Keratinocyte (primary cell): ENCODE results near the gene PLEKHJ1. TPM values are rescaled to one million over a fixed set of nuclear protein-coding genes. Genes with fewer than 3 reads are reported as not detected.

Source experiments
- DNase-seq: peaks from one replicate; pipeline ENCODE4 v3.0.0-alpha.2; 2011; ENCODE audit warnings: low read depth, missing footprints, low spot score
- FAIRE-seq: peaks from 2 replicates; lab custom pipeline; 2011; peaks lifted over from hg19 to GRCh38; lab: Jason Lieb, UNC
- H2AFZ ChIP-seq: 2 replicates; pipeline ENCODE4 v1.6.0; 2012; ENCODE audit warnings: low read length, control low read depth, inconsistent platforms; ENCODE audit not compliant: control insufficient read depth
- H3K27ac ChIP-seq: 2 replicates; pipeline ENCODE4 v1.5.1; 2011; ENCODE audit warnings: low read length; ENCODE audit not compliant: control insufficient read depth, insufficient read depth
- H3K27me3 ChIP-seq: 3 replicates; pipeline ENCODE4 v1.6.0; 2011; ENCODE audit warnings: low read length; ENCODE audit not compliant: control insufficient read depth, insufficient read depth; ENCODE audit errors: extremely low read depth
- H3K36me3 ChIP-seq, 2 experiments: 2 replicates in 1 of 2; 3 replicates in 1 of 2; pipeline ENCODE4 v1.5.1; 2011; ENCODE audit warnings: low read length in 2 of 2, mild to moderate bottlenecking in 1 of 2; ENCODE audit not compliant: control insufficient read depth in 2 of 2, insufficient read depth in 2 of 2; ENCODE audit errors: extremely low read depth in 1 of 2
- H3K4me1 ChIP-seq: 3 replicates; pipeline ENCODE4 v1.5.1; 2011; ENCODE audit warnings: low read length; ENCODE audit not compliant: control insufficient read depth, insufficient read depth; ENCODE audit errors: extremely low read depth
- H3K4me2 ChIP-seq: 3 replicates; pipeline ENCODE4 v1.6.0; 2011; ENCODE audit warnings: low read depth, low read length; ENCODE audit not compliant: control insufficient read depth, insufficient read depth; ENCODE audit errors: extremely low read depth
- H3K4me3 ChIP-seq, 3 experiments: fragments of 200-600 bp in 1 of 3; sonication (generic) in 1 of 3; 2 replicates in 2 of 3; 3 replicates in 1 of 3; pipeline ENCODE4 v1.5.1; 2011 to 2016; ENCODE audit warnings: low read length in 3 of 3, mild to moderate bottlenecking in 3 of 3, control low read depth in 2 of 3, inconsistent platforms in 1 of 3, low read depth in 1 of 3, mixed read lengths in 1 of 3, mixed run types in 1 of 3, moderate library complexity in 1 of 3; ENCODE audit not compliant: control insufficient read depth in 2 of 3, insufficient read depth in 2 of 3; ENCODE audit errors: extremely low read depth in 1 of 3
- H3K79me2 ChIP-seq: 2 replicates; pipeline ENCODE4 v1.6.0; 2012; ENCODE audit warnings: low read length; ENCODE audit not compliant: control insufficient read depth, insufficient read depth
- H3K9ac ChIP-seq: 3 replicates; pipeline ENCODE4 v1.6.0; 2011; ENCODE audit warnings: low read length; ENCODE audit not compliant: control insufficient read depth, insufficient read depth; ENCODE audit errors: extremely low read depth
- H3K9me1 ChIP-seq: 3 replicates; pipeline ENCODE4 v1.6.0; 2011; ENCODE audit warnings: low read length; ENCODE audit not compliant: control insufficient read depth, insufficient read depth; ENCODE audit errors: extremely low read depth
- H3K9me3 ChIP-seq: 2 replicates; pipeline ENCODE4 v1.5.1; 2012; ENCODE audit warnings: low read depth, low read length; ENCODE audit not compliant: control insufficient read depth
- H4K20me1 ChIP-seq: 3 replicates; pipeline ENCODE4 v1.6.0; 2011; ENCODE audit warnings: low read length; ENCODE audit not compliant: control insufficient read depth, insufficient read depth; ENCODE audit errors: extremely low read depth
- CTCF ChIP-seq, 3 experiments: IDR thresholded peaks in 1 of 3; conservative IDR thresholded peaks in 1 of 3; optimal IDR thresholded peaks in 1 of 3; 2 replicates in 2 of 3; 3 replicates in 1 of 3; pipeline versions ENCODE3 to v1.5.1; 2011; ENCODE audit warnings: low read length in 3 of 3, mild to moderate bottlenecking in 3 of 3, moderate library complexity in 2 of 3, control low read depth in 1 of 3, inconsistent platforms in 1 of 3; ENCODE audit not compliant: insufficient read depth in 2 of 3; ENCODE audit errors: extremely low read depth in 1 of 3
- EZH2 ChIP-seq: IDR thresholded peaks from one replicate; pipeline ENCODE4 v1.6.1; 2012; ENCODE audit warnings: inconsistent platforms, mild to moderate bottlenecking, low read length, moderate library complexity
- dilution Hi-C: fragments of 300-500 bp; cut with MboI; formaldehyde crosslinking; loops from one replicate; pipeline ENCODE4 v1.7.0; 2020; ENCODE audit warnings: low sequenced_read_pairs; ENCODE audit not compliant: extremely low pct_ligation_motif_present
- polyA plus RNA-seq, 5 experiments: library from polyadenylated mRNA; depleted of rRNA in 3 of 5; stranded (reverse) in 3 of 5; stranded (forward) in 1 of 5; unstranded in 1 of 5; fragments of >200 nt; gene quantifications; 1 replicate in 1 of 5; 2 replicates in 3 of 5; 3 replicates in 1 of 5; pipeline versions ENCODE4 v1.2.1 to v1.2.3, GENCODE V29; 2011 to 2012; ENCODE audit warnings: missing spikeins in 2 of 5, low read depth in 1 of 5, low replicate concordance in 1 of 5

The PLEKHJ1 gene
- polyA plus RNA-seq, 1 donor (not counting 4 experiments of a cell fraction or from before 2014, with no cell fraction given) = 36.8 TPM

- no peak overlapping the region for H2AFZ ChIP-seq
- peak overlapping the region; percentile 75 for H3K27ac ChIP-seq
- peak; percentile 56 for FAIRE-seq
- H3K4me1 ChIP-seq = peaks cover 18% of the 10 kb centered on the region
- no peaks in the 10 kb centered on the region for H3K9me1 ChIP-seq
- peak overlapping the region; percentile 93 for H3K9ac ChIP-seq
- peak overlapping the region; percentile 65 to 99 (median 76) for H3K4me3 ChIP-seq
- H3K79me2 ChIP-seq = peaks cover 44% of the 10 kb centered on the region
- dilution Hi-C loops = no loop called here
- no peaks in the 10 kb centered on the region for H3K9me3 ChIP-seq
- DNase-seq = no peak
- H4K20me1 ChIP-seq = peaks cover 33% of the 10 kb centered on the region
- TF ChIP-seq EZH2 (no peak), CTCF (optimal IDR thresholded peaks at IDR 0.05 in 1 of 3, IDR thresholded peaks at IDR 0.05 in 1 of 3, conservative IDR thresholded peaks at IDR 0.05 in 1 of 3; ENCODE audit: extremely low read depth in 1 of 3, insufficient read depth in 2 of 3, low read length in 3 of 3) (no peak)
- H3K4me2 ChIP-seq = peak overlapping the region; percentile 92
- H3K36me3 ChIP-seq = peaks cover 11 to 16% of the 10 kb centered on the region in 2 experiments
- no peaks in the 10 kb centered on the region for H3K27me3 ChIP-seq
Observed at GRCh38 chr19:2271234-2272103, 35.3 kb upstream of the PLEKHJ1 start.

GRCh38 chr19:2270423-2271233 lies 34.5 kb upstream of the PLEKHJ1 start:
- FAIRE-seq (no peak), DNase-seq (no peak)
- no peaks in the 10 kb centered on the region for H3K27me3 ChIP-seq
- H3K4me3 ChIP-seq = peak overlapping the region; percentile 89 to 99 (median 93)
- peaks cover 44% of the 10 kb centered on the region for H3K79me2 ChIP-seq
- peak overlapping the region; percentile 92 for H3K4me2 ChIP-seq
- peak overlapping the region; percentile 79 for H3K27ac ChIP-seq
- TF ChIP-seq CTCF (optimal IDR thresholded peaks at IDR 0.05 in 1 of 3, IDR thresholded peaks at IDR 0.05 in 1 of 3, conservative IDR thresholded peaks at IDR 0.05 in 1 of 3; ENCODE audit: extremely low read depth in 1 of 3, insufficient read depth in 2 of 3, low read length in 3 of 3) = no peak
- no peak for TF ChIP-seq EZH2
- dilution Hi-C loops = no loop called here
- H3K9me3 ChIP-seq = no peaks in the 10 kb centered on the region
- peaks cover 18% of the 10 kb centered on the region for H3K4me1 ChIP-seq
- H3K9ac ChIP-seq = peak overlapping the region; percentile 93
- H3K36me3 ChIP-seq = peaks cover 11 to 16% of the 10 kb centered on the region in 2 experiments
- H4K20me1 ChIP-seq = peaks cover 33% of the 10 kb centered on the region
- no peak overlapping the region for H2AFZ ChIP-seq
- H3K9me1 ChIP-seq = no peaks in the 10 kb centered on the region
